Upper lobe of right lung (tissue), 1 donor: Measurements from ENCODE around the gene LRCH1. TPM values are rescaled to one million over a fixed set of nuclear protein-coding genes. Genes with fewer than 3 reads are reported as not detected.

Experiments
- ATAC-seq: fragments of 200-7000 bp; cut with Tn5 transposase; one replicate; pipeline ENCODE4 v1.9.1; 2020; ENCODE audit warnings: mild to moderate bottlenecking, moderate library complexity
- DNase-seq: peaks from one replicate; pipeline ENCODE4 v3.0.0-alpha.2; 2020
- H3K27ac ChIP-seq: fragments of 200-600 bp; one replicate; pipeline ENCODE4 v1.8.0; 2022
- H3K27me3 ChIP-seq: fragments of 200-600 bp; one replicate; pipeline ENCODE4 v1.8.0; 2022; ENCODE audit warnings: mild to moderate bottlenecking
- H3K36me3 ChIP-seq: fragments of 200-600 bp; one replicate; pipeline ENCODE4 v1.8.0; 2022
- H3K4me1 ChIP-seq: fragments of 200-600 bp; one replicate; pipeline ENCODE4 v1.8.0; 2022
- H3K4me3 ChIP-seq: fragments of 200-600 bp; one replicate; pipeline ENCODE4 v1.8.0; 2022; ENCODE audit warnings: mild to moderate bottlenecking
- H3K9me3 ChIP-seq: fragments of 200-600 bp; one replicate; pipeline ENCODE4 v1.8.0; 2022
- intact Hi-C: fragments of 100-400 bp; cut with DNase I; formaldehyde crosslinking; loops from one replicate; pipeline ENCODE4 v1.11.0; 2022
- total RNA-seq: library from RNA; stranded (reverse); fragmentation: NEBNext Ultra II Directional; extraction: Animal tissue kit (Norgen Biotek cat#: 25700); gene quantifications from one replicate; pipeline ENCODE4 v1.2.1, GENCODE V29; 2021
- TF ChIP-seq, protein P1 (sequence below): fragments of 200-600 bp; IDR thresholded peaks from one replicate; pipeline ENCODE4 v1.8.0; 2022; ENCODE audit warnings: antibody characterized with exemption
- donor health status: DM: no; HTN: yes; CAD: no; lungs with severe emphysema.

The LRCH1 gene
- total RNA-seq, 1 donor from 2014 or later: 32.0 TPM

DNA sequence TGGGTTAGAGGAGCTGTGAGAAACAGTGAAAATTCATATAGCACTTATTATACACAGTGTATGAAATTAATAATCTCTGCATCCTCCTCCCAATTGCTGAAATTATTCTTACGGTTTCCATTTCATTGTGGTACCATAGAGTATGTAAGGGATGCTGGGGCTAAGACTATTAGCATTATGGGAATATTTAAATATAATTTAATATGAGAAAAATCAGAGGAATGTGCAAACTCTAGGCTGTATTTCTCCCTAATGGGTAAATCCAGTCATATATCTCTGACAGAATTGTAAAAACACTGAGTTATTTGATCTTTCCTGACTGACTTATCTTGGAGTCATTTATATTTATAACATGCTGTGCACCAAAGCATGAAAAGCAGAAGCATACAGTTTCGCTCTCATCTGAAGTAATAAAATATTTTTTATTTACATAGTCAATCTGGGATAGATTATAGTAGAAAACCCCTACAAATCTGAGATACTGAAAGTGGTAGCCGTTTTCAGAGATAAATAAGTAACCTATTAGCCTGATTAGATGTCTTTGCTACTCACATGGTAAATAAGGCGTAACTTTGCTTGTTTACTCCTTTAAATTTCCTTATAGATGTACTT is 34.9 kb downstream of the LRCH1 start:
- H3K27ac ChIP-seq: no peak overlapping the region
- intact Hi-C loops: no loop called here
- peaks cover 25% of the 10 kb centered on the region for H3K4me1 ChIP-seq
- TF ChIP-seq, protein P1, sequence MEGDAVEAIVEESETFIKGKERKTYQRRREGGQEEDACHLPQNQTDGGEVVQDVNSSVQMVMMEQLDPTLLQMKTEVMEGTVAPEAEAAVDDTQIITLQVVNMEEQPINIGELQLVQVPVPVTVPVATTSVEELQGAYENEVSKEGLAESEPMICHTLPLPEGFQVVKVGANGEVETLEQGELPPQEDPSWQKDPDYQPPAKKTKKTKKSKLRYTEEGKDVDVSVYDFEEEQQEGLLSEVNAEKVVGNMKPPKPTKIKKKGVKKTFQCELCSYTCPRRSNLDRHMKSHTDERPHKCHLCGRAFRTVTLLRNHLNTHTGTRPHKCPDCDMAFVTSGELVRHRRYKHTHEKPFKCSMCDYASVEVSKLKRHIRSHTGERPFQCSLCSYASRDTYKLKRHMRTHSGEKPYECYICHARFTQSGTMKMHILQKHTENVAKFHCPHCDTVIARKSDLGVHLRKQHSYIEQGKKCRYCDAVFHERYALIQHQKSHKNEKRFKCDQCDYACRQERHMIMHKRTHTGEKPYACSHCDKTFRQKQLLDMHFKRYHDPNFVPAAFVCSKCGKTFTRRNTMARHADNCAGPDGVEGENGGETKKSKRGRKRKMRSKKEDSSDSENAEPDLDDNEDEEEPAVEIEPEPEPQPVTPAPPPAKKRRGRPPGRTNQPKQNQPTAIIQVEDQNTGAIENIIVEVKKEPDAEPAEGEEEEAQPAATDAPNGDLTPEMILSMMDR: no peak
- no peaks in the 10 kb centered on the region for H3K9me3 ChIP-seq
- no peak for ATAC-seq
- no peaks in the 10 kb centered on the region for H3K36me3 ChIP-seq
- no peaks in the 10 kb centered on the region for H3K27me3 ChIP-seq
- no peak for DNase-seq
- no peak overlapping the region for H3K4me3 ChIP-seq

DNA sequence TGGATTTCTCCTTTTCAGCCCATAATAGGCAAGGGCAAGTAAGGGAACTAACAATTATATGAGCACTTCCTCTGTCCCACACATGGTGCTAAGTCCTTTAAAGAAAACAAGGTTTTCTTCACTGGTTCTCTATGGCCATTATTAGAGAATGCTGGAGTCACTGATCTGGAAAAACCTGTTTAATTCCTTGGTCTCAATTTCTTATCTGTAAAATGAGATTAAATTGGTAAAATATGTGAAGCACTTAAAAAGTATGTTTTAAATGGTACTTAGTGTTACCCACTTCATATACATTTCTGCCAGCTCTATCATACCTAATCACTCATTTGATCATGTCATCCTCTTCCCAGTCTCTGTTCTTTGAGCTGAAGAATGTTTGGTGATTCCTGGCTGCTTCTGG is 39.4 kb downstream of the LRCH1 start:
- Histone ChIP-seq H3K4me1 (peaks cover 53% of the 10 kb centered on the region), H3K27ac (no peak overlapping the region)
- no peak for ATAC-seq

DNA sequence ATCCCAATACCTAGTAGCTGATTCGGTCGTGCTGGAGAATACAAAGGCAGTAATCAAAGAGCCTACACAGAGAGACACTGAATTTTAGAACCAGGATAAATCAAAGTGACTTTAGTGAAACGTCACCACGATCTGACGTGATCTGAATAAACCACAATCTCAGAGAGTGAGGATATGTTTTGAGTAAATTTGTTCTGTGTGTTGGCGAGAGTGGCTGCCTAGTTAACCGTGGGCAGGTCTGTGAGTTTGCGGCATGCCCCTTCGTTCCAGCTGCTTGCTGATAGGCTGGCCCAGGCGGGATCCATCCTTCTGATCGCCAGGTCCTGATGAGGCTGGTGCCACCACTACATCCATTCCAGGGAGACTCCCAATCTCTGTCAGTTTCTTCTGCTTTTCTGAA is 40.4 kb downstream of the LRCH1 start:
- Histone ChIP-seq H3K4me1 (peaks cover 59% of the 10 kb centered on the region), H3K27ac (no peak overlapping the region), H3K36me3 (no peaks in the 10 kb centered on the region), H3K4me3 (no peak overlapping the region), H3K9me3 (no peaks in the 10 kb centered on the region), H3K27me3 (no peaks in the 10 kb centered on the region)
- ATAC-seq (no peak), DNase-seq (no peak)
- TF ChIP-seq, protein P1: no peak
- intact Hi-C loops: no loop called here

More for the DNA sequence above, 39.4 kb downstream of the LRCH1 start:
- no peaks in the 10 kb centered on the region for H3K9me3 ChIP-seq
- H3K27me3 ChIP-seq: no peaks in the 10 kb centered on the region
- no peaks in the 10 kb centered on the region for H3K36me3 ChIP-seq
- intact Hi-C loops: no loop called here
- no peak for DNase-seq
- TF ChIP-seq, protein P1: no peak
- no peak overlapping the region for H3K4me3 ChIP-seq

DNA sequence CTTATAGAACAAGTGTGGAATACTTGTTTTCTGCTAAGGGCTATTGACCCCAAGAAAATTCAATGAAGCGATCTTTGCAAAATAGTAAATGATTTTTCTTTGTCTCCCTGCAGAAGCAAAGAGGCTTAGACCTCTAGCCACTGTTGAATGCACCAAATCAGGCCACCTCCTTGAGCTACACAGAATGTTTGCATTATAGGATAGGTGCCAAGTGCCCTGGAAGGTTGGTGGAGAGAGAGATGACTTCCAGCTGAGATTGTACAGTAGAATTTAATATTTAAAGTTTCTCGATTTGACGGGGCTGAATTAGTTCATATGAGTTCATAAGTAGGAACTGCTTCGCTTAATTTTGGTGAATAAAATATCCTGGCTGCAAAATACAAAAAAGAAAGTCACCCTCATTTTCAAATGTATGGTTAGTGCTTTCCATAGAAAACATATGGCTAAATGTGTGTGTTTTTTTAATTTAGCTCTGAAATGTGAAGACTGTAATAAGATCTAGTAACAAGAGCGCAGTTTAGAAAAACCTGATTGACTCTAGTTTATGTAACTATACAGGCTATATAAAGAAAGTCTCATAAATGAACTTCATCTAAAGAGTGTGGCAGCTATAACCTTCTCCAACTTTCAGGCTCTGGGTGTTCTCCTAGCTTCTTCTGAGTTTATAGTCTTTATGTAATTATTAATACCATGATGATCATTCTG is 41.6 kb downstream of the LRCH1 start:
- TF ChIP-seq, protein P1: no peak
- Histone ChIP-seq H3K4me1 (peaks cover 68% of the 10 kb centered on the region), H3K27me3 (no peaks in the 10 kb centered on the region), H3K36me3 (no peaks in the 10 kb centered on the region), H3K9me3 (no peaks in the 10 kb centered on the region), H3K27ac (no peak overlapping the region), H3K4me3 (no peak overlapping the region)
- DNase-seq (no peak), ATAC-seq (no peak)
- intact Hi-C loops: no loop called here

DNA sequence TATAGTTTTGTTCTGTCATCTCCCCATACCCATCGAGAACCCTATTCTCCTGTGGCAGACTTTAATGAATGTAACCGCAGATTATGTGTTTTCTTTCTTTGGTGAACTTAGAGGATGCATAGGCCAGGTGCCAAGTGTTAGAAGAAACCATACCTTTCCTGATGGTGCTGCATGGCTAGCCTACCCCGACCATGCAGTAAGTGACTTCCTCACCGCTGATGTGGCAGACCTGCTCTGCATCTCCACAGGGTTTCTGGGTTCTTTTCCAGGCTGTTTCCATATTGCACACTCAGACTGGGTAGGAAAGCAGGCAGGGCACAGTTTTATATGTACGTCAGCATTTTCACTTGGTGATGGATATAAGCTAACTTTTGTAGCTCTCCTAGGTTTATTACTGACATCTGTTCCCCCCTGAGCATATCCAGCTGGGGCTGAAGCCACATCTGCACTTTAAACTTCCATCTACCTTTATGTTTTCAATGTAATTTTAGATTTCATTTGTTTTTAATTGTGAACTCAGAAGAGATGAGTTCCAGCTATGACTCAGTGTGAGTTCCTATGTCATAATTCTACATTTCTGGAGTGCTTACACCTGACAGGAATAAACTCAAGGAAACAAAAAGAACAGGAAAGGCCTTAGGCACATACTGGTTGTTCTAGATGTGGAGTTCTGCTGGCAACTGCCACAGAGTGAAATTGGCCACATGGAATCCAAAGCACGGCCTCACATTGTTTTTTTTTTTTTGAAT is 42.3 kb downstream of the LRCH1 start:
- no peak overlapping the region for H3K27ac ChIP-seq
- H3K27me3 ChIP-seq: no peaks in the 10 kb centered on the region
- H3K9me3 ChIP-seq: no peaks in the 10 kb centered on the region
- no peak overlapping the region for H3K4me3 ChIP-seq
- peak; percentile 69 for ATAC-seq
- DNase-seq: no peak
- TF ChIP-seq, protein P1: no peak
- peaks cover 71% of the 10 kb centered on the region for H3K4me1 ChIP-seq
- no peaks in the 10 kb centered on the region for H3K36me3 ChIP-seq
- intact Hi-C loops: no loop called here
